OCI-LY1 (cell line): ENCODE results near the gene AKT3.
"Not testable (repeated sequence)": the region's sequence is repeated elsewhere in the genome, so short reads cannot be mapped to it uniquely, and the experiment has no call there.

ENCODE experiments used
- H2AFZ ChIP-seq: fragments of 200-600 bp; sonication (generic), shearing (Covaris generic); 2 replicates; pipeline ENCODE4 v1.6.0; 2014; ENCODE audit warnings: antibody characterized with exemption, mild to moderate bottlenecking, low read length
- H3F3A ChIP-seq: fragments of 200-600 bp; sonication (generic), shearing (Covaris generic); 2 replicates; pipeline ENCODE4 v1.6.0; 2014; ENCODE audit warnings: mild to moderate bottlenecking, antibody characterized with exemption, low read length, moderate library complexity; ENCODE audit not compliant: insufficient read depth
- H3K27ac ChIP-seq: fragments of 200-600 bp; sonication (generic); 2 replicates; pipeline ENCODE4 v1.5.1; 2014; ENCODE audit warnings: low read length, mixed run types, mild to moderate bottlenecking, low read depth; ENCODE audit not compliant: poor library complexity, severe bottlenecking
- H3K27me3 ChIP-seq: fragments of 200-600 bp; sonication (generic); 2 replicates; pipeline ENCODE4 v1.6.0; 2014; ENCODE audit warnings: antibody characterized with exemption, mild to moderate bottlenecking, low read length, moderate library complexity; ENCODE audit not compliant: insufficient read depth
- H3K36me3 ChIP-seq: fragments of 200-600 bp; sonication (generic); 2 replicates; pipeline ENCODE4 v1.6.1; 2014; ENCODE audit warnings: mild to moderate bottlenecking, antibody characterized with exemption, low read length, moderate library complexity, mixed read lengths; ENCODE audit not compliant: insufficient read depth
- H3K4me1 ChIP-seq: fragments of 200-600 bp; sonication (generic); 2 replicates; pipeline ENCODE4 v1.5.1; 2014; ENCODE audit warnings: mild to moderate bottlenecking, low read length, moderate library complexity; ENCODE audit not compliant: insufficient read depth, severe bottlenecking
- H3K4me2 ChIP-seq: fragments of 200-600 bp; sonication (generic), shearing (Covaris generic); 2 replicates; pipeline ENCODE4 v1.6.1; 2014; ENCODE audit warnings: low read length
- H3K4me3 ChIP-seq: fragments of 200-600 bp; sonication (generic); 2 replicates; pipeline ENCODE4 v1.5.1; 2014; ENCODE audit warnings: low read length, low read depth, mild to moderate bottlenecking, mixed read lengths; ENCODE audit not compliant: poor library complexity, severe bottlenecking
- H3K79me2 ChIP-seq: fragments of 200-600 bp; shearing (Covaris generic); 2 replicates; pipeline ENCODE4 v1.6.1; 2016; ENCODE audit warnings: mixed run types, low read length, mixed read lengths; ENCODE audit not compliant: insufficient read depth
- H3K9ac ChIP-seq: fragments of 200-600 bp; sonication (generic), shearing (Covaris generic); 2 replicates; pipeline ENCODE4 v1.6.1; 2014; ENCODE audit warnings: mild to moderate bottlenecking, low read length, mixed read lengths
- H3K9me2 ChIP-seq: fragments of 200-600 bp; sonication (generic), shearing (Covaris generic); 2 replicates; pipeline ENCODE4 v1.6.1; 2014; ENCODE audit warnings: low read depth, mild to moderate bottlenecking, low read length, mixed read lengths
- H3K9me3 ChIP-seq: fragments of 200-600 bp; shearing (Covaris generic); 2 replicates; pipeline ENCODE4 v1.6.1; 2014; ENCODE audit warnings: low read length, mixed read lengths
- H4K20me1 ChIP-seq: fragments of 200-600 bp; sonication (generic), shearing (Covaris generic); 2 replicates; pipeline ENCODE4 v1.6.0; 2016; ENCODE audit warnings: mild to moderate bottlenecking, low read length; ENCODE audit not compliant: insufficient read depth
- EZH2 ChIP-seq: fragments of 200-600 bp; sonication (generic), shearing (Covaris generic); IDR thresholded peaks from 2 replicates; pipeline ENCODE4 v1.8.0; 2017; ENCODE audit warnings: borderline replicate concordance, mixed run types, mild to moderate bottlenecking, antibody characterized with exemption, low read length, moderate library complexity, mixed read lengths
- TF ChIP-seq, protein P1 (sequence below): fragments of 200-600 bp; sonication (generic), shearing (Covaris generic); IDR thresholded peaks from 2 replicates; pipeline ENCODE4 v1.5.1; 2017; ENCODE audit warnings: mild to moderate bottlenecking, antibody characterized with exemption, low read length, moderate library complexity, mixed read lengths

Gene AKT3

DNA sequence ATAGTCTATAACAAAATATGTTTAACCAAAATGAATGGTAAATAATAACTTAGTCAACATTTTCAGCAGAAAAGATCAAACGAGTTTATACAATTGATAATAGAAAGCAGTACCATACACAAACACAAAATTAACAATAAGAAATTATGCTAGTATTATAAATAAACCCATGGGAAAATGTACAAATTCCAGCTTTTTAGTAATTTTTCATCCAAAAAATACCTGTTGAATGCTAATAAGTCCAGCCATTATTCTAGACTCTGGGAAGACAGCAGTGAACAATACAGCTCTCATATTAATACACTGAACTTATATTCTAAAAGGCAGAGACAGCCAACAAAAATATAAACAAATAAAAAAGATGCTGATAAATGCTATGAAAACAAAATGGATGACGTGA is 66.3 kb downstream of the AKT3 start:
- Histone ChIP-seq H3K4me2 (no peak overlapping the region), H3K27me3 (no peaks in the 10 kb centered on the region), H3K4me3 (no peak overlapping the region), H4K20me1 (no peaks in the 10 kb centered on the region), H3K9ac (no peak overlapping the region), H3K79me2 (no peaks in the 10 kb centered on the region), H3K9me3 (no peaks in the 10 kb centered on the region), H2AFZ (no peak overlapping the region), H3K9me2 (no peaks in the 10 kb centered on the region), H3K4me1 (no peaks in the 10 kb centered on the region), H3F3A (no peaks in the 10 kb centered on the region), H3K27ac (no peak overlapping the region), H3K36me3 (no peaks in the 10 kb centered on the region)
- no peak for TF ChIP-seq EZH2
- TF ChIP-seq, protein P1, sequence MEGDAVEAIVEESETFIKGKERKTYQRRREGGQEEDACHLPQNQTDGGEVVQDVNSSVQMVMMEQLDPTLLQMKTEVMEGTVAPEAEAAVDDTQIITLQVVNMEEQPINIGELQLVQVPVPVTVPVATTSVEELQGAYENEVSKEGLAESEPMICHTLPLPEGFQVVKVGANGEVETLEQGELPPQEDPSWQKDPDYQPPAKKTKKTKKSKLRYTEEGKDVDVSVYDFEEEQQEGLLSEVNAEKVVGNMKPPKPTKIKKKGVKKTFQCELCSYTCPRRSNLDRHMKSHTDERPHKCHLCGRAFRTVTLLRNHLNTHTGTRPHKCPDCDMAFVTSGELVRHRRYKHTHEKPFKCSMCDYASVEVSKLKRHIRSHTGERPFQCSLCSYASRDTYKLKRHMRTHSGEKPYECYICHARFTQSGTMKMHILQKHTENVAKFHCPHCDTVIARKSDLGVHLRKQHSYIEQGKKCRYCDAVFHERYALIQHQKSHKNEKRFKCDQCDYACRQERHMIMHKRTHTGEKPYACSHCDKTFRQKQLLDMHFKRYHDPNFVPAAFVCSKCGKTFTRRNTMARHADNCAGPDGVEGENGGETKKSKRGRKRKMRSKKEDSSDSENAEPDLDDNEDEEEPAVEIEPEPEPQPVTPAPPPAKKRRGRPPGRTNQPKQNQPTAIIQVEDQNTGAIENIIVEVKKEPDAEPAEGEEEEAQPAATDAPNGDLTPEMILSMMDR: no peak

DNA sequence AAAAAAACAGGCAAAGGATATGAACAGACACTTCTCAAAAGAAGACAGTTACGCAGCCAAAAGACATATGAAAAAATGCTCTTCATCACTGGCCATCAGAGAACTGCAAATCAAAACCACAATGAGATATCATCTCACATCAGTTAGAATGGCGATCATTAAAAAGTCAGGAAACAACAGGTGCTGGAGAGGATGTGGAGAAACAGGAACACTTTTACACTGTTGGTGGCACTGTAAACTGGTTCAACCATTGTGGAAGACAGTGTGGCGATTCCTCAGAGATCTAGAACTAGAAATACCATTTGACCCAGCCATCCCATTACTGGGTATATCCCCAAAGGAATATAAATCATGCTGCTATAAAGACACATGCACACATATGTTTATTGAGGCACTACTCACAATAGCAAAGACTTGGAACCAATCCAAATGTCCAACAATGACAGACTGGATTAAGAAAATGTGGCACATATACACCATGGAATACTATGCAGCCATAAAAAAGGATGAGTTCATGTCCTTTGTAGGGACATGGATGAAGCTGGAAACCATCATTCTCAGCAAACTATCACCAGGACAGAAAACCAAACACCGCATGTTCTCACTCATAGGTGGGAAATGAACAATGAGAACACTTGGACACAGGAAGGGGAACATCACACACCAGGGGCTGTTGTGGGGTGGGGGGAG is 77.5 kb downstream of the AKT3 start:
- not testable (repeated sequence) for H3K9me2 ChIP-seq, H3K27ac ChIP-seq, H3K79me2 ChIP-seq, H3F3A ChIP-seq, H4K20me1 ChIP-seq, H3K4me2 ChIP-seq, H3K9ac ChIP-seq, H2AFZ ChIP-seq, H3K36me3 ChIP-seq, H3K27me3 ChIP-seq, H3K4me1 ChIP-seq, H3K9me3 ChIP-seq, H3K4me3 ChIP-seq

DNA sequence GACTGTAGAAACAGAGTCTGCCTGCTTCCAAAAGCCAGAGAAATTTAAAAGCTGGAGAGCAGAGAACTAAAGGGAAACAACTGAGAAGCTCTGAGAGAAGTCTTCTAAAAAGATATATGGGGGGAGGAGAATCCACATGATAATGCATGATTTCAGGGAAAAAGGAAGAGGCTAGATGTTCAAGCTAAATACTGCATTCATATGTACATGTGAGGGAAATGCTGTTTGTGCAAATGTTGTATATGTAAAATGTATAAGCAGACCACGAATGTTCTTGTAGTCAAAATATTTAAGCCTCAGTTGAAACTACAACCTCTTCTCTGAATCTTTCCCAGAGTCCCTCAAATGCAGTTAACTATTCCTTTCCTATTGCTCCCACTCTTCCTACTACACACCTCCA is 79.2 kb downstream of the AKT3 start:
- Histone ChIP-seq H3K27ac (no peak overlapping the region), H4K20me1 (no peaks in the 10 kb centered on the region), H3F3A (no peaks in the 10 kb centered on the region), H3K27me3 (no peaks in the 10 kb centered on the region), H3K4me2 (no peak overlapping the region), H3K79me2 (no peaks in the 10 kb centered on the region), H3K9me3 (no peaks in the 10 kb centered on the region), H3K4me3 (no peak overlapping the region), H3K4me1 (no peaks in the 10 kb centered on the region), H2AFZ (no peak overlapping the region), H3K36me3 (no peaks in the 10 kb centered on the region), H3K9me2 (no peaks in the 10 kb centered on the region), H3K9ac (no peak overlapping the region)
- TF ChIP-seq EZH2: no peak
- TF ChIP-seq, protein P1: no peak

DNA sequence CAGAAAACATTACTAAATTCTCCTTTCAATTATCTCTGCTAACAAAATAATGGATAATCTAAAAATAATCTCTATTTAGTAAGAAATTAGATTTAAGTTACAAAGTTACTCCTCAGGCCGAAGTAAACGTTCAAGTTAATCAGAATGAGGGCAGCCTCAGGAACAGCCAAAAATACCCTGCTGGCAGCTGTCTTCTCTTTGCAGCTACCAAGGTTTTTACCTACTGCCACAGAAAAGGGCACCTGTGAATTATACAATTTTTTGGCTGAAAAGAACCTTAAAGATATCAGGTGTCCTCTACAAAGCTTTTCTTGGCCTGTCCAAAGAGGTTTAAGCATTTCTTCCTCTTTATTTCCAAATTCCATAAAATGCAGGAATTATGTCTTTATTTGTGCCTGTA is 84.4 kb downstream of the AKT3 start:
- TF ChIP-seq, protein P1: no peak
- TF ChIP-seq EZH2: no peak
- Histone ChIP-seq H3K27me3 (no peaks in the 10 kb centered on the region), H2AFZ (no peak overlapping the region), H3K36me3 (no peaks in the 10 kb centered on the region), H3K9me3 (no peaks in the 10 kb centered on the region), H3K4me3 (no peak overlapping the region), H3K4me2 (no peak overlapping the region), H3K4me1 (no peaks in the 10 kb centered on the region), H3K79me2 (no peaks in the 10 kb centered on the region), H3K9ac (no peak overlapping the region), H4K20me1 (no peaks in the 10 kb centered on the region), H3K9me2 (no peaks in the 10 kb centered on the region; the same call in 1 of the 2 replicates), H3F3A (no peaks in the 10 kb centered on the region), H3K27ac (no peak overlapping the region)
